IPS-18c (cell line): Measurements from ENCODE around the gene MYLK3.
"Not testable (repeated sequence)": the region's sequence is repeated elsewhere in the genome, so short reads cannot be mapped to it uniquely, and the experiment has no call there.

ENCODE experiments used
- H3K4me3 ChIP-seq: 2 replicates; pipeline ENCODE4 v1.7.0; 2013; ENCODE audit warnings: low read depth, mild to moderate bottlenecking, low read length, moderate library complexity; ENCODE audit not compliant: insufficient read depth
- H3K9me3 ChIP-seq: one replicate; pipeline ENCODE4 v1.6.1; 2013; ENCODE audit warnings: mild to moderate bottlenecking, low read length, moderate library complexity; ENCODE audit not compliant: control insufficient read depth, insufficient read depth

MYLK3 gene

GRCh38 chr16:46747777-46748651, at the start of gene MYLK3:
TSS of gene MYLK3 (minus strand) at chr16:46748344. CDS start at chr16:46748193, 151 bp downstream.
- H3K4me3 ChIP-seq = no peak within 1 kb of the TSS
- H3K9me3 ChIP-seq = no peaks in the 10 kb centered on the region

- H3K4me3 ChIP-seq = no peak overlapping the region
- H3K9me3 ChIP-seq = no peaks in the 10 kb centered on the region
These were observed 49.4 kb upstream of the MYLK3 start for GRCh38 chr16:46797501-46797900.

- H3K9me3 ChIP-seq = no peaks in the 10 kb centered on the region
- no peak overlapping the region for H3K4me3 ChIP-seq
These were observed 48.7 kb upstream of the MYLK3 start for GRCh38 chr16:46796764-46797269.

- Histone ChIP-seq H3K9me3 (no peaks in the 10 kb centered on the region), H3K4me3 (no peak overlapping the region)
These were observed 45.7 kb upstream of the MYLK3 start for GRCh38 chr16:46793841-46794240.

- H3K4me3 ChIP-seq = peak overlapping the region; percentile 84; the same call in 1 of the 2 replicates
- H3K9me3 ChIP-seq = peaks cover 3% of the 10 kb centered on the region
These were observed 42.6 kb upstream of the MYLK3 start for GRCh38 chr16:46790599-46791270.

GRCh38 chr16:46789499-46790414, 41.6 kb upstream of the MYLK3 start:
- Histone ChIP-seq H3K4me3 (peak overlapping the region; percentile 84), H3K9me3 (peaks cover 3% of the 10 kb centered on the region)

DNA sequence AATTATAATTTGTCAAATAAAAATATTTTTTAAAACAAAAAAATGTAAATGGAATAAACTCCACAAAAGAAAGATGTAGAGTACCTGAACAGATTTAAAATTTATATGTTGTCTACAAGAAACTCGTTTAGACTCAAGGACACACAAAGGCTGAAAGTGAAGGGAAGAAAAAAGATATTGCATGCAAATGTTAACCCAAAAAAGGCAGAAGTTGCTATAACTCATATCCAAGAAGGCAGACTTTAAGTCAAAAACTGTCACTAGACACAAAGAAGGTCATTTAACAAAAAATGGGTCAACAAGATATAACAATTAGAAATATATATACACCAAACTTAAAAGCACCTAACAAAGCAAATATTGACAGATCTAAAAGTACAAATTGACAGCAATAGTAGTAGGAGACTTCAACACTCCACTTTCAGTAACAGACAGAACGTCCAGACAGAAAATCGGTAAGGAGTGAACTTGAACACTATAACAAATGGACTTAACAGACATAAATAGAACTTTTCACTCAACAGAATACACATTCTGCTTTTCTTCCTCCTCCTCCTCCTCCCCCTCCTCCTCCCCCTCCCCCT, 40.8 kb upstream of the MYLK3 start:
- Histone ChIP-seq H3K9me3 (peaks cover 3% of the 10 kb centered on the region), H3K4me3 (no peak overlapping the region)

DNA sequence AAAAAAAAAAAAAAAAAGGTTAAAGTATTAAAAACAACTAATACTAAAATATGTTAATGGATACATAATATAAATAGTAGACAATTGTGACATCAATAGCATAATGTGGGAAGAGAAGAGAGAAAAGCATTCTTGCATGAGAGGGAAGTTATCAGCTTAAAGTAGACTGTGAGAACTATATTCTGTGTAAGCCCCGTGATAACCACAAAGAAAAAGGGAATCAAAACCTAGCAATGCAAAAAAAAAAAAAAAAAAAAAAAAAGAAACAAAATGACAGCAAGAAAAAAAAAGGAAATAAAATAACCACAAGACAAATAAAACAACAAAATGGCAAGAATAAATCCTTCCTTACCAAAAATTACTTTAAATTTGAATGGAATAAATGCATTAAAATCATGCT, 39.8 kb upstream of the MYLK3 start:
- H3K9me3 ChIP-seq = peaks cover 3% of the 10 kb centered on the region
- H3K4me3 ChIP-seq = no peak overlapping the region

DNA sequence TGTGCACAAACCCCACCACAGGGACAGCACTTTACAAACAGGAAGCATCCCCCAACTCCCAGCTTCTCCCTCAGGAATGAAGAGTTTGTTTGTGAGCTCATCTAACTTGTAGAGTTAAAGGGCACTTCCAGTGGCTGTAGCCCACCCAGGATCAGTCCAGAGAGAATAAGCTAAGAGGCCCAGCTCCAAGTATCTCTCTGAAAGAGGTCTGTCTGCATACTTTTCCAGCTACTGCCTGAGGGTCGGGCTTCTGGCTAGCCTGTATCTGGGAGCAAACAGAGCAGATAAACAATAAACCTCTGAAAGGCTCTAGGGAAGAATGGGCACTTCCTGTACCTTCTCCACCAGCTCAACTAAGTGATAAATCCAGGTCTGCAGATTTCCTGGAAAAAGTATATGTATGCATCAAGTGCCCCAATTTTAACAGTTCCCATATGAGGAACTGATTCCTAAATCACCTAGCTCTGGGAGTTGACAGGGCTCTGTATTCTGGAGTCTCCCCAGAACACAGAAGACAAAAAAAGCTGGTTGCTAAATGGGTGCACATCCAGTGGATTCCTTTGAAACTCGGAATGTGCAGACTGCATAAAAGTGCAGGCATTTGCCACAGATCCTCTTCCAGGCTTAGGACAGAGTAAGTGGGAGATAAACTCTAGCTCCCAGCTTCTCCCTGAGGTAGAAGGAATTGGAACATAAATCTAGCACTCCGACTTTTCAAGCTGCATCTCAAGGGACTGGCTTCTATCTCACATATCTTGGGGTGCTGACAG, 37.1 kb upstream of the MYLK3 start:
- H3K9me3 ChIP-seq = peaks cover 3% of the 10 kb centered on the region
- H3K4me3 ChIP-seq = no peak overlapping the region

GRCh38 chr16:46784569-46784968, 36.4 kb upstream of the MYLK3 start:
- not testable (repeated sequence) for H3K9me3 ChIP-seq, H3K4me3 ChIP-seq

DNA sequence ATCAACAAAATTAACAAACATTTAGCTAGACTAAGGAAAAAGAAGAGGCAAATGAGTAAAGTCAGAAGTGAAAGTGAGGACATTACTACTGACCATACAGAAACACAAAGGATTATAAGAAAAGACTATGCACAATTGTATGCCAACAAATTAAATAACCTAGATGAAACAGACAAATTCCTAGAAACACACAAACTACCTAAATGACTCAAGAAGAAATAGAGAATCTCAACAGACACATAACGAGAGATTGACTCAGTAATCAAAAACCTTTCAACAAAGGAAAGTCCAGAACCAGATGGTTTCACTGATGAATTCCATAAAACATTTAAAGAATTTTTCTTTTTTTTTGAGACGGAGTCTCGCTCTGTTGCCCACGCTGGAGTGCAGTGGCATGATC, 35.7 kb upstream of the MYLK3 start:
- Histone ChIP-seq H3K9me3 (peaks cover 3% of the 10 kb centered on the region), H3K4me3 (no peak overlapping the region)

GRCh38 chr16:46782320-46782719, 34.2 kb upstream of the MYLK3 start:
- no peak overlapping the region for H3K4me3 ChIP-seq
- peaks cover 3% of the 10 kb centered on the region for H3K9me3 ChIP-seq

- Histone ChIP-seq H3K4me3 (no peak overlapping the region), H3K9me3 (no peaks in the 10 kb centered on the region)
These were observed 29.7 kb upstream of the MYLK3 start for GRCh38 chr16:46777804-46778203.

DNA sequence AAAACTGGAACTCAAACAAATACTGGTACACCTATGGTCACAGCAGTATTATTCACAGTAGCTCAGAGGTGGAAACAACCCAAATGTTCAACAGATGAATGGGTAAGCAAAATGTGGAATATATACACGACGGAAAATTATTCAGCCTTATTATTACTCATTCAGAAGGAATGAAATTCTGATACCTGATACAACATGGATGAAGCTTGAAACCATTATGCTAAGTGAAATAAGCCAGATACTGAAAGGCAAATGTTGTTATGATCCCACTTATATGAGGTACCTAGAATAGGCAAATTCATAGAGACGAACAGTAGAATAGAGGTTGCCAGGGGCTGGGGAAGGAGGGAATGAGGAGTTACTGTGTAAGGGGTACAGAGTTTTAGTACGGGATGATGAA, 27.1 kb upstream of the MYLK3 start:
- Histone ChIP-seq H3K4me3 (no peak overlapping the region), H3K9me3 (no peaks in the 10 kb centered on the region)

DNA sequence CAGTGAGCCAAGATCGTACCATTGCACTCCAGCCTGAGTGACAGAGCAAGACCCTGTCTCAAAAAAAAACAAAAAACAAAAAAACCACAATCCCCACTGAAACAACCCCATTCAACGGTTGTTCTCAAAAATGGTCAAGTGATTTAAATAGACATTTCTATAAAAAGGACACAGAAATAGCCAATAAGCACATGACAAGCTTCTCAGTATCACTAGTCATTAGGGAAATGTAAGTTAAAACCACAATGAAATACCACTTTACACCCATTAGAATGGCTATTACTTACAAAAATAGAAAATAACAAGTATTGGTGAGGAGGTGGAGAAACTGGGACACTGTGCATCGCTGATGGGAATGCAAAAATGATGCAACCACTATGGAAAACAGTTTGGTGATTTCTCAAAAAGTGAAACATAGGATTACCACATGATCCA, 26.6 kb upstream of the MYLK3 start:
- no peak overlapping the region for H3K4me3 ChIP-seq
- no peaks in the 10 kb centered on the region for H3K9me3 ChIP-seq

- H3K4me3 ChIP-seq = no peak overlapping the region
- no peaks in the 10 kb centered on the region for H3K9me3 ChIP-seq
These were observed 24.3 kb upstream of the MYLK3 start for GRCh38 chr16:46772463-46772862.
